HCT116 (cell line): ENCODE data around the gene ZP3. TPM values are rescaled to one million over a fixed set of nuclear protein-coding genes. Genes with fewer than 3 reads are reported as not detected.
"Not testable (repeated sequence)": the region's sequence is repeated elsewhere in the genome, so short reads cannot be mapped to it uniquely, and the experiment has no call there.

Experiments used
- ATAC-seq: fragments of 200-7000 bp; cut with Tn5 transposase; 2 replicates; pipeline ENCODE4 v1.9.1; 2020; ENCODE audit warnings: mild to moderate bottlenecking, moderate library complexity
- BruUV-seq: library from RNA; stranded (reverse); fragments of 400-500 nt; replicated peaks from 2 replicates; lab custom pipeline; 2021; lab: Mats Ljungman, UMichigan
- CTCF ChIA-PET: fragments of 300-600 bp; sonication (Branson Sonifier 250); formaldehyde crosslinking; loops from one replicate; lab custom pipeline; 2021; ENCODE audit warnings: antibody characterized with exemption; lab: Charles Lee
- POLR2A ChIA-PET: fragments of 300-600, 350-600 bp; sonication (Branson Sonifier 250); formaldehyde crosslinking; loops from one replicate; lab custom pipeline; 2021; ENCODE audit warnings: antibody characterized with exemption; lab: Charles Lee
- RAD21 ChIA-PET, 2 experiments: fragments of 300-600 bp; sonication (Branson Sonifier 250); formaldehyde crosslinking; loops; one replicate each; lab custom pipeline; 2023; ENCODE audit warnings: low total read pairs in 2 of 2; ENCODE audit not compliant: uncharacterized antibody in 2 of 2, unreplicated experiment in 2 of 2, low non-redundant PET in 1 of 2; lab: Charles Lee
- DNase-seq: peaks from one replicate; pipeline ENCODE4 v3.0.0-alpha.2; 2010; ENCODE audit warnings: low read depth, low spot score
- H2AFZ ChIP-seq: fragments of 200-600 bp; shearing (Covaris generic), sonication (generic); 2 replicates; pipeline ENCODE4 v1.6.1; 2017; ENCODE audit warnings: low read depth, mixed run types, mixed read lengths, antibody characterized with exemption, low read length; ENCODE audit not compliant: poor library complexity, severe bottlenecking
- H3K27ac ChIP-seq: 2 replicates; pipeline ENCODE4 v1.5.1; 2012; ENCODE audit warnings: low read depth, low read length
- H3K27me3 ChIP-seq: fragments of 200-600 bp; sonication (generic); 2 replicates; pipeline ENCODE4 v1.6.1; 2016; ENCODE audit warnings: mixed run types, low read length, mixed read lengths; ENCODE audit not compliant: insufficient read depth
- H3K36me3 ChIP-seq, 2 experiments: fragments of 200-500 bp in 1 of 2; fragments of 200-600 bp in 1 of 2; sonication (Bioruptor generic) in 1 of 2; sonication (generic) in 1 of 2; 2 replicates each; pipeline versions ENCODE4 v1.5.1 to v1.6.1; 2014 to 2016; ENCODE audit warnings: low read length in 2 of 2, inconsistent platforms in 1 of 2, mixed read lengths in 1 of 2, mixed run types in 1 of 2; ENCODE audit not compliant: insufficient read depth in 2 of 2, control insufficient read depth in 1 of 2
- H3K4me1 ChIP-seq, 2 experiments: fragments of 200-600 bp in 1 of 2; sonication (generic) in 1 of 2; 2 replicates each; pipeline versions ENCODE4 v1.5.1 to v1.6.1; 2012 to 2017; ENCODE audit warnings: low read length in 2 of 2, inconsistent platforms in 1 of 2, mild to moderate bottlenecking in 1 of 2, mixed read lengths in 1 of 2, mixed run types in 1 of 2, moderate library complexity in 1 of 2; ENCODE audit not compliant: insufficient read depth in 2 of 2, control insufficient read depth in 1 of 2
- H3K4me2 ChIP-seq: fragments of 200-600 bp; sonication (generic); 2 replicates; pipeline ENCODE4 v1.6.1; 2017; ENCODE audit warnings: mixed run types, low read length, mixed read lengths
- H3K4me3 ChIP-seq, 2 experiments: fragments of 200-600 bp in 1 of 2; sonication (generic) in 1 of 2; replicated peaks in 1 of 2; 2 replicates each; pipeline ENCODE4 v1.5.1; 2011 to 2016; ENCODE audit warnings: low read length in 2 of 2, control low read depth in 1 of 2, low read depth in 1 of 2, mild to moderate bottlenecking in 1 of 2, mixed read lengths in 1 of 2, mixed run types in 1 of 2
- H3K79me2 ChIP-seq: fragments of 200-600 bp; sonication (generic); 2 replicates; pipeline ENCODE4 v1.6.1; 2017; ENCODE audit warnings: mild to moderate bottlenecking, mixed run types, low read length, moderate library complexity, mixed read lengths; ENCODE audit not compliant: insufficient read depth
- H3K9ac ChIP-seq: fragments of 200-600 bp; sonication (generic); 2 replicates; pipeline ENCODE4 v1.6.1; 2016; ENCODE audit warnings: low read length, mixed read lengths
- H3K9me2 ChIP-seq: fragments of 200-600 bp; sonication (generic), shearing (Covaris generic); 2 replicates; pipeline ENCODE4 v1.6.1; 2017; ENCODE audit warnings: mixed run types, mild to moderate bottlenecking, moderate library complexity; ENCODE audit not compliant: insufficient read depth
- H3K9me3 ChIP-seq, 2 experiments: fragments of 200-500 bp in 1 of 2; fragments of 200-600 bp in 1 of 2; sonication (Bioruptor generic) in 1 of 2; sonication (generic) in 1 of 2; 2 replicates each; pipeline ENCODE4 v1.6.1; 2014 to 2017; ENCODE audit warnings: low read length in 2 of 2, mixed read lengths in 2 of 2, inconsistent platforms in 1 of 2, low read depth in 1 of 2, mild to moderate bottlenecking in 1 of 2, mixed run types in 1 of 2, moderate library complexity in 1 of 2; ENCODE audit not compliant: control insufficient read depth in 1 of 2, insufficient read depth in 1 of 2
- H4K20me1 ChIP-seq: fragments of 200-600 bp; sonication (generic), shearing (Covaris generic); 2 replicates; pipeline ENCODE4 v1.6.1; 2017; ENCODE audit warnings: mixed run types, mild to moderate bottlenecking, moderate library complexity; ENCODE audit not compliant: insufficient read depth
- intact Hi-C: fragments of 100-400 bp; cut with micrococcal nuclease; formaldehyde crosslinking; loops from 2 replicates; pipeline ENCODE4 v1.10.0; 2022
- total RNA-seq: library from RNA; stranded (reverse); gene quantifications from one replicate; pipeline ENCODE4 v1.2.1, GENCODE V29; 2021; ENCODE audit not compliant: unreplicated experiment

The ZP3 gene
- total RNA-seq, 1 experiment from 2014 or later, result 23.4 TPM

DNA sequence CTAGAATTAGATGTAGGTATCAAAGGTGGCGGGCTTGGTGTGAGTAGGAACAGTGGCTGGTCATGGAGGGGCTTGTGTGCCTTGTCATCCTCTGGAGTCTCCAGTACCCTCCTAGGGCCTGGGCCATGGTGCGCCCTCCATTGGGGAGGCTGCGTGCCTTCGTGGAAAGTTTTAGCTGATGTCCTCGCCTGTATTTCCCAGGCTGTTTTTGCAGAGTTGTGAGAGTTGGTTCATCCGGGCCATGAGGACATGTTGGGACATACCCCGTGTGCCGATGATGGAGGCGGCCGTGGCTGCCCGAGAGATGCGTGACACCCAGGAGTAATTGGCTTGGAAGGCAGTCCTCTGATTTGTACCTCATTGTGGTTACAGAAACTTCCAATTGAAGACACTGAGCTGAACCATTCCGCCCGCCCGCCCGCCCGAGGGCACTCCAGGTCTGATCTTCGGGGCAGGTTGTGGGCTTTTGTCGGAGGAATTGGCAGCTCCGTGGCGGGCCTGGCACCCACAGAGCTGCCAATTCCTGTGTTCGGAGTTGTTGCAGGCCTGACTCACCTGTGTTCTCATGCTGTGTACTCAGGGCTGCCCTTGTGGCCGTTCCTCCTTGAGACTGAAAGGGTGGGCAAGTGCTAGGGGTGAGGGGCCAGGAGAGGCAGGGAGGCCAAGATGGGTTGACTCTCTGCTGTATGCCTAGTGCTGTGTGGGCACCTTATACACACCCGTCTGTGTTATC lies 52.2 kb downstream of the ZP3 start:
- CTCF ChIA-PET, H3K4me1 ChIP-seq, intact Hi-C loops, H3K4me3 ChIP-seq, H2AFZ ChIP-seq, H4K20me1 ChIP-seq, H3K79me2 ChIP-seq, BruUV-seq, POLR2A ChIA-PET, RAD21 ChIA-PET, H3K36me3 ChIP-seq, DNase-seq, H3K27me3 ChIP-seq, H3K9me2 ChIP-seq, H3K9me3 ChIP-seq, H3K27ac ChIP-seq, H3K4me2 ChIP-seq, H3K9ac ChIP-seq, ATAC-seq: not testable (repeated sequence)

DNA sequence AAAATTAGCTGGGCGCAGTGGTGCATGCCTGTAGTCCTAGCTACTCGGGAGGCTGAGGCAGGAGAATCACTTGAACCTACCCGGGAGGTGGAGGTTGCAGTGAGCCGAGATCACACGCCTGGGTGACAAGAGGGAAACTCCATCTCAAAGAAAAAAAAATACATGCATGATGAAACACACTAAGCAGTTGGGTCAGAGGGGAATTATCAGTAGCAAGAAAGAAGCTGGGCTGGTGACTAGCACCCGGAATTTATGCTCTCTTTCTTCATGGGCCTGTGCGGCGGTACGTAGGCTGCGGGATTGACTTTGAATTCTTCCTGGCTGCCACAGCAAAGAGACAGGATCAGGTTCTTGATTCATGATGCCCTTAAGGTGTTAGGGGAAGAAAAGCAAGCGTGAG lies 54.9 kb downstream of the ZP3 start:
- ATAC-seq, H4K20me1 ChIP-seq, H3K4me1 ChIP-seq, H3K27ac ChIP-seq, H3K79me2 ChIP-seq, H3K9ac ChIP-seq, H3K4me2 ChIP-seq, CTCF ChIA-PET, RAD21 ChIA-PET, H2AFZ ChIP-seq, H3K36me3 ChIP-seq, POLR2A ChIA-PET, H3K27me3 ChIP-seq, H3K9me2 ChIP-seq, H3K4me3 ChIP-seq, H3K9me3 ChIP-seq, intact Hi-C loops, DNase-seq, BruUV-seq: not testable (repeated sequence)

DNA sequence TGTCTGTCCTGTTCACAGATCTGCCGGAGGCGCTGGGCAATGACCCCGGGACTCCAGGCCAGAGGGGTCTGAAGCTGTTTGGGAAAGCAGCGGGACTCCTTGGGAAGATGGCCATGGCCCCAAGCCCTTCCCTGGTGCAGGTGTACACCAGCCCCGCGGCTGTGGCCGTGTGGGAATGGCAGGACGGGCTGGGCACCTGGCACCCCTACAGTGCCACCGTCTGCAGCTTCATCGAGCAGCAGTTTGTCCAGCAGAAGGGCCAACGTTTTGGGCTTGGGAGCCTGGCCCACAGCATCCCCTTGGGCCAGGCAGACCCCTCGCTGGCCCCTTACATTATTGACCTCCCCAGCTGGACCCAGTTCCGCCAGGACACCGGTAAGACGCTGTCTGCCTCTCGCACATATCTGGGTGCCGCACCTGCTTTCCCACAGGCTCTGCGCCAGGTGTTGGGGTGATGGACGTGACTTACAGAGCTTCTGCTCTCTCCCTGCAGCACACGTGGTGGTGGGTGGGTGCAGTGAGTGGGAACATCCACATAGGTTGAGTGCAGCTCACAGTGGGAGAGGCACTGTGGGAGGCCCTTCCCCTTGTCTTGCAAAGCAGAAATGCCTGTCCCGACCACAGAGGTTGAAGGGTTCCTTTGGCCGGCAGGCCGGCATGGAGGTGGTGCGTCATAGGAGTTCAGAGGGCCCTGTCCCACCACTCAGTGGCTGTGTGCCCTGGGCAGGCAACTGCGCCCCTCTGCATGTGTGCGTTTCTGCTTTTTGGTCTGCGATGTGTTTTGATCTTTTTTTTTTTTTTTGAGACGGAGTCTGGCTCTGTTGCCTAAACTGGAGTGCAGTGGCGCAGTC lies 55.9 kb downstream of the ZP3 start:
- H3K4me3 ChIP-seq, H3K4me2 ChIP-seq, H3K9ac ChIP-seq, H3K9me3 ChIP-seq, POLR2A ChIA-PET, DNase-seq, H3K27me3 ChIP-seq, H2AFZ ChIP-seq, H3K9me2 ChIP-seq, CTCF ChIA-PET, intact Hi-C loops, RAD21 ChIA-PET, H3K27ac ChIP-seq, ATAC-seq, H4K20me1 ChIP-seq, H3K36me3 ChIP-seq, H3K4me1 ChIP-seq, BruUV-seq, H3K79me2 ChIP-seq: not testable (repeated sequence)

DNA sequence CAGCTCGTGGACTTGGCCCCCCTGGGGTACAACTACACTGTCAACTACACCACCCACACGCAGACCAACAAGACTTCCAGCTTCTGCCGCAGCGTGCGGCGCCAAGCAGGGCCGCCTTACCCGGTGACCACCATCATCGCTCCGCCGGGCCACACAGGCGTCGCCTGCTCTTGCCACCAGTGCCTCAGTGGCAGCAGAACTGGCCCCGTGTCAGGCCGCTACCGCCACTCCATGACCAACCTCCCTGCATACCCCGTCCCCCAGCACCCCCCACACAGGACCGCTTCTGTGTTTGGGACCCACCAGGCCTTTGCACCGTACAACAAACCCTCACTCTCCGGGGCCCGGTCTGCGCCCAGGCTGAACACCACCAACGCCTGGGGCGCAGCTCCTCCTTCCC lies 57.9 kb downstream of the ZP3 start:
- CTCF ChIA-PET, H3K79me2 ChIP-seq, H3K9ac ChIP-seq, H3K4me1 ChIP-seq, H2AFZ ChIP-seq, ATAC-seq, H3K9me2 ChIP-seq, H3K4me3 ChIP-seq, H3K27ac ChIP-seq, H3K9me3 ChIP-seq, H4K20me1 ChIP-seq, DNase-seq, POLR2A ChIA-PET, H3K27me3 ChIP-seq, intact Hi-C loops, H3K4me2 ChIP-seq, H3K36me3 ChIP-seq, BruUV-seq, RAD21 ChIA-PET: not testable (repeated sequence)
